Measurements from ENCODE around the gene UPK3A.

UPK3A gene

DNA sequence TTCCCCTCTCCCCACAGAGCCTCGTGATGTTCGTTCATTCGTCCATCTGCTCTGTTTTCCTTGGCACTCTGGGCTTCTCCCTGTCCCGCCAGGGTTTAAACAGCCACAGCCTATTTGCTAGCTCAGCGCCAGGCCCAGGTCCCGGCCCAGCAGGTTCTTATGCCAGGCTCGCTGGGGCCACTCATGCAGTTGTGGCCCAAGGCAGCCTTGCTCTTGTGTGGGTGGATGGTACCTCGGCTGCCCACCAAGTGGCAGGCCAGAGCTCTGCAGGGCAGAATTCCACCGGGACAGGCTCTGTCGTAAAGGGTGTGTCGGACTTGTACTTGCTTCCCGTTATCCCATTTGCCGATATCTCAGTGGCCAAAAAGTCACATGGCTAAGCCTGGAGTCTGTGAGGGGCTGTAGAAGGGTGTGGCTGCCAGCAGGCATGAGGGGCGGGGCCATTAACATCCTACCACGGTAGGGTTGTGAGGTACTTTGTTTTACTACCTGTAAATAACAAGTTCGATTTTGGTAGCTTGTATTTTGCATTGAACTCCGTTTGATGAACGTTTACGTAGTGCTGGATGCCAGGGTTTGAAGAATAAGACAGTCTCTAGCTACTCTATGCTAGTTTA lies 32.9 kb downstream of the UPK3A start:
- POLR2A ChIA-PET: no interaction called here
- CTCF ChIA-PET: interaction anchor here (1.0 to 1.5 kb wide), 5 partner anchors 11 to 215 kb away, joined by 3 to 6 read pairs (median 3); no protein-coding TSS in a partner anchor
- DNase-seq (ENCODE audit: low read depth, low spot score): no peak

DNA sequence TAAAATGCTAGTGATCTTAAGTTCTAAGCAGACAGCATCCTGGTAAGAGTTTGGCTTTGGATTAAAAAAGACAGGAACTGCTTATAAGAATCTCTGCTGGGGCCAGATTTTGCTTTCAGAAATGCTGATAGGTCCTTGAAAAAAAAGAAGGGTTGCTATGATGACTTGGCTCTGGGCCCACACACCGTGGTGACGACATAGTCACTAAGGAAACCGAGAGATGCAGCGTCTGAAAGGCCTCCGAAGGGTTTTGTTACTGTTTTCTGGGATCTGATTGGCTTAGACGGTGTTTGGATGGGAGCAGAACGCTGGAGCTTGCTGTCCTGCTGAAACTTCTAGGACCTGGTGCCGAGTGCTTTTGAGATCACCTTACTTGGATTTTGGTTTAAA lies 33.4 kb downstream of the UPK3A start:
- ChIA-PET CTCF (interaction anchor here (1.0 to 1.5 kb wide), 4 partner anchors 11 to 215 kb away, joined by 3 to 6 read pairs (median 4); no protein-coding TSS in a partner anchor), POLR2A (no interaction called here)
- peak overlapping the region; percentile 34 for H3K4me3 ChIP-seq (ENCODE audit: low read depth, low read length)
- TF ChIP-seq, protein P1, sequence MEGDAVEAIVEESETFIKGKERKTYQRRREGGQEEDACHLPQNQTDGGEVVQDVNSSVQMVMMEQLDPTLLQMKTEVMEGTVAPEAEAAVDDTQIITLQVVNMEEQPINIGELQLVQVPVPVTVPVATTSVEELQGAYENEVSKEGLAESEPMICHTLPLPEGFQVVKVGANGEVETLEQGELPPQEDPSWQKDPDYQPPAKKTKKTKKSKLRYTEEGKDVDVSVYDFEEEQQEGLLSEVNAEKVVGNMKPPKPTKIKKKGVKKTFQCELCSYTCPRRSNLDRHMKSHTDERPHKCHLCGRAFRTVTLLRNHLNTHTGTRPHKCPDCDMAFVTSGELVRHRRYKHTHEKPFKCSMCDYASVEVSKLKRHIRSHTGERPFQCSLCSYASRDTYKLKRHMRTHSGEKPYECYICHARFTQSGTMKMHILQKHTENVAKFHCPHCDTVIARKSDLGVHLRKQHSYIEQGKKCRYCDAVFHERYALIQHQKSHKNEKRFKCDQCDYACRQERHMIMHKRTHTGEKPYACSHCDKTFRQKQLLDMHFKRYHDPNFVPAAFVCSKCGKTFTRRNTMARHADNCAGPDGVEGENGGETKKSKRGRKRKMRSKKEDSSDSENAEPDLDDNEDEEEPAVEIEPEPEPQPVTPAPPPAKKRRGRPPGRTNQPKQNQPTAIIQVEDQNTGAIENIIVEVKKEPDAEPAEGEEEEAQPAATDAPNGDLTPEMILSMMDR (IDR thresholded peaks at IDR 0.05; ENCODE audit: insufficient read depth, low read length, missing control alignments): no peak
- DNase-seq (ENCODE audit: low read depth, low spot score): peak; percentile 70

More for the DNA sequence above, 32.9 kb downstream of the UPK3A start:
- TF ChIP-seq, protein P1 (IDR thresholded peaks at IDR 0.05; ENCODE audit: insufficient read depth, low read length, missing control alignments): peak; percentile 24
- no peak overlapping the region for H3K4me3 ChIP-seq (ENCODE audit: low read depth, low read length)

DNA sequence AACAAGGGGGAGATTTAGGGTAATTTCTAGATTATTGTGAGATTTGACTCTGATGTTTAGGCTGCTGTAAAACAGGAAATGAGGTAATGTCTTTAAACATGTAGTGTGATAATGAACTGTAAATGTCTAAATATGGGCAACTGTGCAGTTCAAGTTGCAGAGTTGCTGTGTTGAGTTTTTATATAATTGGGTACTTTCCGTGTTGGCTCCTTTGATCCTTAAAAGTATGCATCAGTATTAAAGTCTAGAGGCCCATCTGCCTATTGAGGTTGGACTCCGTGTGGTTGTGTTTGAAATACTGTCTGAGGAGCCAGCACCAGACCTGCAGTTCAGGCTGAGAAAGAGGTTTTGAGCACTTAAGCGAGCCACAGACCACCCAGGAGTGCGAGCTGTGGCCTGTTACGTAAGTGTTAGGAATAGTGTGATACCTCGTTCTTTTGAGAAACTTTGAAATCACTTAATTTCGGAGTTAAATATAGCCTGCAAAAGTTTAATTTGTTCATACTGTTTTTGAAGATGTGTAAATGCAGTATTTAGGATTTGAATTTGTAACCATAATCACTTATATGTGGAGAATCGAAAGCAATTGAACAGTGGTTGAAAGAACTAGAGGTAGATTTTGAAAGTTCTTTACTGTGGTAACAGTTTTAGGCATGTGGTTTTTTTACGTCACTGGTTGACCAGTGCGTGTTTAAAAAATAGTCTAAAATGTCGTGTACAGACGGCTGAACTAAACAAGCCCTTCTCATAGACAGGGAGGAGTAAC lies 34.0 kb downstream of the UPK3A start:
- TF ChIP-seq, protein P1 (IDR thresholded peaks at IDR 0.05; ENCODE audit: insufficient read depth, low read length, missing control alignments): no peak
- ChIA-PET POLR2A (interaction anchor here (0.7 kb wide), 1 partner anchor 44 kb away, joined by 3 read pairs; no protein-coding TSS in a partner anchor), CTCF (interaction anchor here (1.0 to 1.3 kb wide), 3 partner anchors 8 to 15 kb away, joined by 3 to 4 read pairs (median 3); no protein-coding TSS in a partner anchor)
- peak overlapping the region; percentile 34 for H3K4me3 ChIP-seq (ENCODE audit: low read depth, low read length)
- no peak for DNase-seq (ENCODE audit: low read depth, low spot score)

DNA sequence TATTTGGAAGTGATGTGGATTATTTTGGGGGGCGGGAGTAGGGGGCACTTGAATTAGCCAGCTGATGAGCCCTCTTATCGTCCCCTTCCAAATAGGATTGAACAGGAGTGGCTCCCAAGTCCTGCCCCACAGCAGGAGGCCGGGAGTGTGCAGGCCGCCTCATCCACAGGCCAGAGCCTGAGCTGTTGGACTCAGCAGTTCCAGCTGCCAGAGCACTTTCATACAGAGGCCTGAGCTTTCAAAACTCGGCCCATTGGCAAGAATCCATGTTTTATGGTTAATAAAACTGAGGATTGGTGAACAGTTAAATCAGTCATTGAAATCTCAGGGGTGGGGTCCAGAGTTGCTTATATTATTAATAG lies 34.6 kb downstream of the UPK3A start:
- DNase-seq (ENCODE audit: low read depth, low spot score): no peak
- TF ChIP-seq, protein P1 (IDR thresholded peaks at IDR 0.05; ENCODE audit: insufficient read depth, low read length, missing control alignments): no peak
- POLR2A ChIA-PET: interaction anchor here (0.7 kb wide), 1 partner anchor 44 kb away, joined by 3 read pairs; no protein-coding TSS in a partner anchor
- CTCF ChIA-PET: interaction anchor here (1.0 kb wide), 2 partner anchors 8 to 77 kb away, joined by 3 read pairs; no protein-coding TSS in a partner anchor
- no peak overlapping the region for H3K4me3 ChIP-seq (ENCODE audit: low read depth, low read length)

DNA sequence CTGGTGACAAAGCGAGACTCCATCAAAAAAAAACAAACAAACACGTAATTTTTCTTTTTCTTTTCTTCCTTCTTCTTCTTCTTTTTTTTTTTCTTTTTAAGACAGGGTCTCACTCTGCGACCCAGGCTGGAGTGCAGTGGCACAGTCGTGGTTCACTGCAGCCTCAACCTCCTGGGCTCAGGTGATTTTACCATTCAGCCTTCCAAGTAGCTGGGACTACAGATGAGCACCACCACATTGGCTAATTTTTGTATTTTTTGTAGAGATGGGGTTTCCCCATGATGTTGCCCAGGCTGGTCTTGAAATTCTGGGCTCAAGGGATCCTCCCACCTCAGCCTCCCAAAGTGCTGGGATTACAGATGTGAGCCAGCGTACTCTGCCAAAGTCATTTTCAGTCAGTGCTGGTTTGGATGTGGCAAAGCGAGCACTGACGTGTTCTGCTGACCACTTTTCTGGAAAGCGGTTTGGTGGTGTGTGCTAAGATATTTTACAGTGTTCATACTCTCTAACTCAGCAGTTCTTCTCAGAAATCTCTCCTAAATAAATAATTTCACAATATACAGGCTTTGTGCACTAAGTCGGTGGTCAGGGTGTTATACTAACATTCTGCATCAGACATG lies 35.7 kb downstream of the UPK3A start:
- TF ChIP-seq, protein P1 (IDR thresholded peaks at IDR 0.05; ENCODE audit: insufficient read depth, low read length, missing control alignments): no peak
- ChIA-PET POLR2A (no interaction called here), CTCF (interaction anchor here (1.0 kb wide), 1 partner anchor 76 kb away, joined by 3 read pairs; no protein-coding TSS in a partner anchor)
- DNase-seq (ENCODE audit: low read depth, low spot score): no peak
- no peak overlapping the region for H3K4me3 ChIP-seq (ENCODE audit: low read depth, low read length)

Data from AG04449 (cell line).